GM10266 (cell line): Measurements from ENCODE around the gene KCNQ5.

Experiments used
- DNase-seq: peaks from one replicate; pipeline ENCODE4 v3.0.0; 2012; ENCODE audit errors: extremely low spot score
- CTCF ChIP-seq: IDR thresholded peaks from 2 replicates; pipeline ENCODE4 v1.5.1; 2012; ENCODE audit warnings: mild to moderate bottlenecking, low read depth; ENCODE audit not compliant: control insufficient read depth, insufficient read depth; ENCODE audit errors: missing control alignments

The KCNQ5 gene

GRCh38 chr6:73109659-73110058 lies 487.8 kb downstream of the KCNQ5 start:
- no peak for DNase-seq

GRCh38 chr6:73116330-73116729 lies 494.5 kb downstream of the KCNQ5 start:
- DNase-seq, result no peak
- no peak for TF ChIP-seq CTCF

More at GRCh38 chr6:73109659-73110058, 487.8 kb downstream of the KCNQ5 start:
- TF ChIP-seq CTCF, result no peak

- TF ChIP-seq CTCF, result no peak
- DNase-seq, result no peak
Measured at GRCh38 chr6:73121421-73121993, 499.6 kb downstream of the KCNQ5 start.

GRCh38 chr6:73123632-73124329 lies 501.9 kb downstream of the KCNQ5 start:
- no peak for TF ChIP-seq CTCF
- DNase-seq, result no peak

GRCh38 chr6:73129653-73130443 lies 508.0 kb downstream of the KCNQ5 start:
- TF ChIP-seq CTCF, result peak; percentile 98
- peak; percentile 62 for DNase-seq

- DNase-seq, result no peak
- TF ChIP-seq CTCF, result no peak
Measured at GRCh38 chr6:73131706-73132105, 509.8 kb downstream of the KCNQ5 start.

- TF ChIP-seq CTCF, result peak; percentile 30
- DNase-seq, result no peak
Measured at GRCh38 chr6:73134588-73134987, 512.7 kb downstream of the KCNQ5 start.
